NCI-H1417 (cell line): ENCODE data around the gene NUDT13.
A peak's percentile ranks its signal among the peaks of the same experiment; 100 is the strongest.

Experiments
- DNase-seq, 3 experiments: peaks; one replicate each; lab custom pipeline; 2025; lab: John Stamatoyannopoulos, UW

NUDT13 gene

GRCh38 chr10:73110345-73110849 lies at the start of gene NUDT13:
TSS of gene NUDT13 (plus strand) at chr10:73110455. CDS start at chr10:73114366, 3,911 bp downstream.
- peak in 1 of 3 experiments; percentile 35 for DNase-seq

GRCh38 chr10:73060738-73061635 lies 49.3 kb upstream of the NUDT13 start:
- peak in 2 of 3 experiments; percentile 43 to 45 for DNase-seq

- no peak for DNase-seq
Measured at GRCh38 chr10:73061743-73062142, 48.5 kb upstream of the NUDT13 start.

GRCh38 chr10:73065441-73065840 lies 44.8 kb upstream of the NUDT13 start:
- DNase-seq: no peak

- DNase-seq: no peak
Measured at GRCh38 chr10:73073627-73074026, 36.6 kb upstream of the NUDT13 start.

- DNase-seq: no peak
Measured at GRCh38 chr10:73075829-73076228, 34.4 kb upstream of the NUDT13 start.

- no peak for DNase-seq
Measured at GRCh38 chr10:73076360-73077183, 33.7 kb upstream of the NUDT13 start.

- no peak for DNase-seq
Measured at GRCh38 chr10:73079779-73080541, 30.3 kb upstream of the NUDT13 start.

- DNase-seq: no peak
Measured at GRCh38 chr10:73083221-73083620, 27.0 kb upstream of the NUDT13 start.

- no peak for DNase-seq
Measured at GRCh38 chr10:73084209-73084608, 26.0 kb upstream of the NUDT13 start.

- DNase-seq: no peak
Measured at GRCh38 chr10:73086816-73087215, 23.4 kb upstream of the NUDT13 start.

- DNase-seq: no peak
Measured at GRCh38 chr10:73088304-73088703, 22.0 kb upstream of the NUDT13 start.

GRCh38 chr10:73092830-73093229 lies 17.4 kb upstream of the NUDT13 start:
- no peak for DNase-seq

GRCh38 chr10:73093922-73094850 lies 16.1 kb upstream of the NUDT13 start:
- peak in 1 of 3 experiments; percentile 23 for DNase-seq

GRCh38 chr10:73094986-73095480 lies 15.2 kb upstream of the NUDT13 start:
- no peak for DNase-seq

GRCh38 chr10:73095481-73096021 lies 14.7 kb upstream of the NUDT13 start:
- DNase-seq: peak in 2 of 3 experiments; percentile 30 to 70

- peak; percentile 24 to 75 (median 59) for DNase-seq
Measured at GRCh38 chr10:73096041-73096448, 14.2 kb upstream of the NUDT13 start.

- DNase-seq: peak; percentile 86 to 96 (median 91)
Measured at GRCh38 chr10:73096449-73097304, 13.6 kb upstream of the NUDT13 start, which contains the start of gene P4HA1. TSS of gene P4HA1 (minus strand) at chr10:73096866. CDS start at chr10:73074883, 21,983 bp downstream.

GRCh38 chr10:73097305-73097670 lies 13.0 kb upstream of the NUDT13 start:
- DNase-seq: no peak
